ENCODE data around the gene CPO. TPM values are rescaled to one million over a fixed set of nuclear protein-coding genes. Genes with fewer than 3 reads are reported as not detected.

Gene CPO, protein sequence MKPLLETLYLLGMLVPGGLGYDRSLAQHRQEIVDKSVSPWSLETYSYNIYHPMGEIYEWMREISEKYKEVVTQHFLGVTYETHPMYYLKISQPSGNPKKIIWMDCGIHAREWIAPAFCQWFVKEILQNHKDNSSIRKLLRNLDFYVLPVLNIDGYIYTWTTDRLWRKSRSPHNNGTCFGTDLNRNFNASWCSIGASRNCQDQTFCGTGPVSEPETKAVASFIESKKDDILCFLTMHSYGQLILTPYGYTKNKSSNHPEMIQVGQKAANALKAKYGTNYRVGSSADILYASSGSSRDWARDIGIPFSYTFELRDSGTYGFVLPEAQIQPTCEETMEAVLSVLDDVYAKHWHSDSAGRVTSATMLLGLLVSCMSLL
- total RNA-seq, result under 1 TPM; 0.34 to 0.63 (median 0.44) TPM
- polyA plus RNA-seq, result under 1 TPM; 0.42 to 0.91 (median 0.56) TPM
- long read RNA-seq, donor 1, result 0 reads
- long read RNA-seq, donor 2, partial matches to known transcripts, result 0 of 1 reads
- long read RNA-seq, donor 2, other reads (novel, unspliced or antisense), result 1 of 1 reads

DNA sequence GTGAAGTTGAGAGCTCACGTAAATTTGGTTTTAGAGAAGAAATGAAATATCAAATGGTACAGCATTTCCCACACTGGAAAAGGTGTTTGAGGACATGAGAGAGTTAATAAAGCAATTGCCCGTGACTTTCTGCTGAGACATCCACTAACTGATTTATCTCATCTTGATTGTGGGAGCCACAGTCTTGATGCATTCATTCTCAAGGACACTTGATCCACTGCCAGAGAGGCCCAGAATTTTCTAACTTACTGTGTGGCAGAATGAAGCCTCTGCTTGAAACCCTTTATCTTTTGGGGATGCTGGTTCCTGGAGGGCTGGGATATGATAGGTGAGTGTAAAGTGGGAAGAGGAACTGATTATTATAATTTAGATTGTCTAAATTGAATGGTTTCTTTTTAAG lies at the start of gene CPO:
TSS of gene CPO (plus strand) at position 179 of the 400 bp plus-strand sequence. CDS start at position 261, 82 bp downstream.
- TF ChIP-seq, protein P1, sequence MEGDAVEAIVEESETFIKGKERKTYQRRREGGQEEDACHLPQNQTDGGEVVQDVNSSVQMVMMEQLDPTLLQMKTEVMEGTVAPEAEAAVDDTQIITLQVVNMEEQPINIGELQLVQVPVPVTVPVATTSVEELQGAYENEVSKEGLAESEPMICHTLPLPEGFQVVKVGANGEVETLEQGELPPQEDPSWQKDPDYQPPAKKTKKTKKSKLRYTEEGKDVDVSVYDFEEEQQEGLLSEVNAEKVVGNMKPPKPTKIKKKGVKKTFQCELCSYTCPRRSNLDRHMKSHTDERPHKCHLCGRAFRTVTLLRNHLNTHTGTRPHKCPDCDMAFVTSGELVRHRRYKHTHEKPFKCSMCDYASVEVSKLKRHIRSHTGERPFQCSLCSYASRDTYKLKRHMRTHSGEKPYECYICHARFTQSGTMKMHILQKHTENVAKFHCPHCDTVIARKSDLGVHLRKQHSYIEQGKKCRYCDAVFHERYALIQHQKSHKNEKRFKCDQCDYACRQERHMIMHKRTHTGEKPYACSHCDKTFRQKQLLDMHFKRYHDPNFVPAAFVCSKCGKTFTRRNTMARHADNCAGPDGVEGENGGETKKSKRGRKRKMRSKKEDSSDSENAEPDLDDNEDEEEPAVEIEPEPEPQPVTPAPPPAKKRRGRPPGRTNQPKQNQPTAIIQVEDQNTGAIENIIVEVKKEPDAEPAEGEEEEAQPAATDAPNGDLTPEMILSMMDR (IDR thresholded peaks at IDR 0.05), result no peak
- DNase-seq, result no peak
- intact Hi-C loops (cut with DNase I), result no loop called here
- 80 to 90% (median 80%) methylated on average over 2 of the region's 2 CpGs for WGBS, 3 donors
- no peaks in the 10 kb centered on the region for H3K27me3 ChIP-seq (ENCODE audit: insufficient read depth in 3 of 3, low read length in 2 of 3)
- H3K27ac ChIP-seq, result no peak within 1 kb of the TSS
- no peaks in the 10 kb centered on the region for H3K4me1 ChIP-seq
- H3K36me3 ChIP-seq (ENCODE audit: insufficient read depth in 1 of 2, low read depth in 1 of 2), result no peaks in the 10 kb centered on the region
- H3K4me3 ChIP-seq, result no peak within 1 kb of the TSS
- ATAC-seq, result no peak
- no peaks in the 10 kb centered on the region for H3K9me3 ChIP-seq

DNA sequence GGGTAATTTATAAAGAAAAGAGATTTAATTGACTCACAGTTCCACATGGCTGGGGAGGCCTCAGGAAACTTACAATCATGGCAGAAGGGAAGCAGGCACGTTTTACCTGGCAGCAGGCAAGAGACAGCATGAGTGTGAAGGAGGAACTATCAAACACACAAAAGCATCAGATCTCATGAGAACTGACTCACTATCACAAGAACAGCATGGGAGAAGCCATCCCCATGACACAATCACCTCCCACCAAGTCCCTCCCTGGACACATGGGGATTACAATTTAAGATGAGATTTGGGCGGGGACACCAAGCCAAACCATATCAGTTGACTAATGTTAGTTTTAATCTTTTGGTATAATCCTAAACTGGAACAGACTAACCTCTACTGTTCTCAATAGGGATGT lies 49.1 kb upstream of the CPO start:
- no peaks in the 10 kb centered on the region for H3K9me3 ChIP-seq
- peaks cover 0 to 3% of the 10 kb centered on the region in 2 donors for H3K36me3 ChIP-seq (ENCODE audit: insufficient read depth in 1 of 2, low read depth in 1 of 2)
- TF ChIP-seq, protein P1 (IDR thresholded peaks at IDR 0.05), result no peak
- DNase-seq (no peak), ATAC-seq (no peak)
- intact Hi-C loops (cut with DNase I), result no loop called here
- H3K4me3 ChIP-seq, result no peak overlapping the region
- no peaks in the 10 kb centered on the region for H3K4me1 ChIP-seq
- H3K27ac ChIP-seq, result no peak overlapping the region
- 67 to 73% (median 71%) methylated on average over 2 of the region's 2 CpGs for WGBS, 3 donors
- no peaks in the 10 kb centered on the region for H3K27me3 ChIP-seq (ENCODE audit: insufficient read depth in 3 of 3, low read length in 2 of 3)

DNA sequence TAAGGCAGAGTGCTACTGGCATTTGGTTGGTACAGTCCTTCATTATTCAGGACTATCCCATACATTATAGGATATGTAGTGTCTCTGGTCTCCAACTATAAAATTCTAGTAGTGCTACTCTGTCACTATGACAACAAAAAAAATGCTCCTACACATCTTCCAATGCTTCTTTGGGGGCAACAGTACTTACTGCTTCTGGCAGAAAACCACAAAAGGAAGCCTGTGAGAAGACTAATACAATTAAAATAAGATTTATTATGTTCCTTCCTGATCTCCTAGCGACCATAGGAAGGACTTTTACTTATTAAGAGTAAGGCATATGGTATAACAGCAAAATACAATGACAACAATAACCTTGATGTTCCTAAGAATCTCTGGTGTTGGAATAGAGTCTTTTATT lies 48.4 kb upstream of the CPO start:
- no peak for ATAC-seq
- H3K4me1 ChIP-seq, result no peaks in the 10 kb centered on the region
- 30 to 39% (median 34%) methylated on average over 1 of the region's 1 CpG for WGBS, 3 donors
- H3K36me3 ChIP-seq (ENCODE audit: insufficient read depth in 1 of 2, low read depth in 1 of 2), result peaks cover 0 to under 1% of the 10 kb centered on the region in 2 donors
- H3K27me3 ChIP-seq (ENCODE audit: insufficient read depth in 3 of 3, low read length in 2 of 3), result no peaks in the 10 kb centered on the region
- H3K9me3 ChIP-seq, result no peaks in the 10 kb centered on the region
- H3K27ac ChIP-seq, result no peak overlapping the region
- no peak overlapping the region for H3K4me3 ChIP-seq
- DNase-seq, result no peak
- intact Hi-C loops (cut with DNase I), result no loop called here
- TF ChIP-seq, protein P1 (IDR thresholded peaks at IDR 0.05), result no peak

DNA sequence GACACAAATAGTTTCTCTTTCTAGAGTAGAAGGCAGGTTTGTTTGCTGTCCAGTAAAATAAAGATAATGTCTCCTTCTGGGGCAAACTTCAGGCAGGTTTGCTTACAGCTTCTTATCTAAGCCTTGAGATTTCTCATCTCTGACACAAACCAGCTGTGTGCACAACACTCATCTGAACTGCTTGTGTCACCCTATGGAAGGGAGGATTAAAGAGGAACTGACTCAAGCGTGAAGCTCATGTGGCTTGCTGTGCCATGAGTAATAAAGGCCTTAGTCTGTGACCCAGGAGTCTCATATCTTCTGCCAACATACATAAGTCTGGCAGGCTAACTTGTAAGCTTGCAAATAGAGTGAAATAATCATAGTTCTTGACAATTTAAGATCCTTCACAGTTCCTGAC lies 24.2 kb upstream of the CPO start:
- H3K4me1 ChIP-seq, result no peaks in the 10 kb centered on the region
- TF ChIP-seq, protein P1 (IDR thresholded peaks at IDR 0.05), result no peak
- no peaks in the 10 kb centered on the region for H3K9me3 ChIP-seq
- no peaks in the 10 kb centered on the region for H3K27me3 ChIP-seq (ENCODE audit: insufficient read depth in 3 of 3, low read length in 2 of 3)
- no peak overlapping the region for H3K27ac ChIP-seq
- intact Hi-C loops (cut with DNase I), result no loop called here
- no peaks in the 10 kb centered on the region for H3K36me3 ChIP-seq (ENCODE audit: insufficient read depth in 1 of 2, low read depth in 1 of 2)
- DNase-seq (no peak), ATAC-seq (peak in 1 of 4 donors; percentile 33)
- 30 to 45% (median 31%) methylated on average over 1 of the region's 1 CpG for WGBS, 3 donors
- H3K4me3 ChIP-seq, result no peak overlapping the region

Data from psoas muscle (tissue), 8 donors.